Measurements from ENCODE around the gene PPP2R2B. TPM values are rescaled to one million over a fixed set of nuclear protein-coding genes. Genes with fewer than 3 reads are reported as not detected.

The PPP2R2B gene
- total RNA-seq, 1 experiment from 2014 or later = 20.3 TPM

- H3K27me3 Mint-ChIP-seq (ENCODE audit: low read depth) = no peaks in the 10 kb centered on the region
- no peak for DNase-seq (ENCODE audit: low spot score)
- TF ChIP-seq RORB (CRISPR knock-in tag; IDR thresholded peaks at IDR 0.05) (no peak), OVOL2 (CRISPR knock-in tag; IDR thresholded peaks at IDR 0.05; ENCODE audit: borderline replicate concordance) (no peak), ATF3 (CRISPR knock-in tag; conservative IDR thresholded peaks at IDR 0.05) (no peak), NR2C2 (CRISPR knock-in tag; IDR thresholded peaks at IDR 0.05) (no peak), MXD4 (CRISPR knock-in tag; IDR thresholded peaks at IDR 0.05; ENCODE audit: borderline replicate concordance) (no peak), ZSCAN18 (CRISPR knock-in tag; IDR thresholded peaks at IDR 0.05) (no peak), SP1 (CRISPR knock-in tag; conservative IDR thresholded peaks at IDR 0.05) (no peak), MAX (CRISPR knock-in tag; IDR thresholded peaks at IDR 0.05) (no peak), ZNF232 (CRISPR knock-in tag; IDR thresholded peaks at IDR 0.05) (no peak), FOXK1 (CRISPR knock-in tag; IDR thresholded peaks at IDR 0.05) (no peak), SOX15 (CRISPR knock-in tag; IDR thresholded peaks at IDR 0.05) (no peak), ERG (CRISPR knock-in tag; IDR thresholded peaks at IDR 0.05) (no peak), EMX1 (CRISPR knock-in tag; IDR thresholded peaks at IDR 0.05) (no peak), NR3C1 (CRISPR knock-in tag; conservative IDR thresholded peaks at IDR 0.05; ENCODE audit: low read depth) (no peak), JAZF1 (CRISPR knock-in tag; IDR thresholded peaks at IDR 0.05) (no peak), ZNF425 (CRISPR knock-in tag; conservative IDR thresholded peaks at IDR 0.05) (no peak)
- TF ChIP-seq, protein P1, sequence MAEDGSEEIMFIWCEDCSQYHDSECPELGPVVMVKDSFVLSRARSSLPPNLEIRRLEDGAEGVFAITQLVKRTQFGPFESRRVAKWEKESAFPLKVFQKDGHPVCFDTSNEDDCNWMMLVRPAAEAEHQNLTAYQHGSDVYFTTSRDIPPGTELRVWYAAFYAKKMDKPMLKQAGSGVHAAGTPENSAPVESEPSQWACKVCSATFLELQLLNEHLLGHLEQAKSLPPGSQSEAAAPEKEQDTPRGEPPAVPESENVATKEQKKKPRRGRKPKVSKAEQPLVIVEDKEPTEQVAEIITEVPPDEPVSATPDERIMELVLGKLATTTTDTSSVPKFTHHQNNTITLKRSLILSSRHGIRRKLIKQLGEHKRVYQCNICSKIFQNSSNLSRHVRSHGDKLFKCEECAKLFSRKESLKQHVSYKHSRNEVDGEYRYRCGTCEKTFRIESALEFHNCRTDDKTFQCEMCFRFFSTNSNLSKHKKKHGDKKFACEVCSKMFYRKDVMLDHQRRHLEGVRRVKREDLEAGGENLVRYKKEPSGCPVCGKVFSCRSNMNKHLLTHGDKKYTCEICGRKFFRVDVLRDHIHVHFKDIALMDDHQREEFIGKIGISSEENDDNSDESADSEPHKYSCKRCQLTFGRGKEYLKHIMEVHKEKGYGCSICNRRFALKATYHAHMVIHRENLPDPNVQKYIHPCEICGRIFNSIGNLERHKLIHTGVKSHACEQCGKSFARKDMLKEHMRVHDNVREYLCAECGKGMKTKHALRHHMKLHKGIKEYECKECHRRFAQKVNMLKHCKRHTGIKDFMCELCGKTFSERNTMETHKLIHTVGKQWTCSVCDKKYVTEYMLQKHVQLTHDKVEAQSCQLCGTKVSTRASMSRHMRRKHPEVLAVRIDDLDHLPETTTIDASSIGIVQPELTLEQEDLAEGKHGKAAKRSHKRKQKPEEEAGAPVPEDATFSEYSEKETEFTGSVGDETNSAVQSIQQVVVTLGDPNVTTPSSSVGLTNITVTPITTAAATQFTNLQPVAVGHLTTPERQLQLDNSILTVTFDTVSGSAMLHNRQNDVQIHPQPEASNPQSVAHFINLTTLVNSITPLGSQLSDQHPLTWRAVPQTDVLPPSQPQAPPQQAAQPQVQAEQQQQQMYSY (CRISPR knock-in tag; IDR thresholded peaks at IDR 0.05) = no peak
- TF ChIP-seq, protein P2, sequence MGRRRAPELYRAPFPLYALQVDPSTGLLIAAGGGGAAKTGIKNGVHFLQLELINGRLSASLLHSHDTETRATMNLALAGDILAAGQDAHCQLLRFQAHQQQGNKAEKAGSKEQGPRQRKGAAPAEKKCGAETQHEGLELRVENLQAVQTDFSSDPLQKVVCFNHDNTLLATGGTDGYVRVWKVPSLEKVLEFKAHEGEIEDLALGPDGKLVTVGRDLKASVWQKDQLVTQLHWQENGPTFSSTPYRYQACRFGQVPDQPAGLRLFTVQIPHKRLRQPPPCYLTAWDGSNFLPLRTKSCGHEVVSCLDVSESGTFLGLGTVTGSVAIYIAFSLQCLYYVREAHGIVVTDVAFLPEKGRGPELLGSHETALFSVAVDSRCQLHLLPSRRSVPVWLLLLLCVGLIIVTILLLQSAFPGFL (CRISPR knock-in tag; IDR thresholded peaks at IDR 0.05; ENCODE audit: borderline replicate concordance) = no peak
- no peaks in the 10 kb centered on the region for H3K4me1 Mint-ChIP-seq
- H3K9me3 Mint-ChIP-seq = peaks cover under 1% of the 10 kb centered on the region
- POLR2A ChIA-PET = no interaction called here
- H3K4me3 Mint-ChIP-seq = no peak overlapping the region
- ATAC-seq = no peak
- CTCF ChIA-PET = interaction anchor here (1.2 to 1.7 kb wide), 3 partner anchors 40 to 384 kb away, joined by 3 to 5 read pairs (median 3); no protein-coding TSS in a partner anchor
- H3K27ac Mint-ChIP-seq = no peak overlapping the region
- no peaks in the 10 kb centered on the region for H3K36me3 Mint-ChIP-seq
Observed at GRCh38 chr5:146582051-146582596, 296.4 kb downstream of the PPP2R2B start.
